NCI-H1694 treated with DMSO at 0.1 percent for 48 hours (cell line): Measurements from ENCODE around the gene ZNF527.
"Not testable (repeated sequence)": the region's sequence is repeated elsewhere in the genome, so short reads cannot be mapped to it uniquely, and the experiment has no call there.

Experiments used
- DNase-seq: peaks from one replicate; lab custom pipeline; 2025; lab: John Stamatoyannopoulos, UW

The ZNF527 gene

DNA sequence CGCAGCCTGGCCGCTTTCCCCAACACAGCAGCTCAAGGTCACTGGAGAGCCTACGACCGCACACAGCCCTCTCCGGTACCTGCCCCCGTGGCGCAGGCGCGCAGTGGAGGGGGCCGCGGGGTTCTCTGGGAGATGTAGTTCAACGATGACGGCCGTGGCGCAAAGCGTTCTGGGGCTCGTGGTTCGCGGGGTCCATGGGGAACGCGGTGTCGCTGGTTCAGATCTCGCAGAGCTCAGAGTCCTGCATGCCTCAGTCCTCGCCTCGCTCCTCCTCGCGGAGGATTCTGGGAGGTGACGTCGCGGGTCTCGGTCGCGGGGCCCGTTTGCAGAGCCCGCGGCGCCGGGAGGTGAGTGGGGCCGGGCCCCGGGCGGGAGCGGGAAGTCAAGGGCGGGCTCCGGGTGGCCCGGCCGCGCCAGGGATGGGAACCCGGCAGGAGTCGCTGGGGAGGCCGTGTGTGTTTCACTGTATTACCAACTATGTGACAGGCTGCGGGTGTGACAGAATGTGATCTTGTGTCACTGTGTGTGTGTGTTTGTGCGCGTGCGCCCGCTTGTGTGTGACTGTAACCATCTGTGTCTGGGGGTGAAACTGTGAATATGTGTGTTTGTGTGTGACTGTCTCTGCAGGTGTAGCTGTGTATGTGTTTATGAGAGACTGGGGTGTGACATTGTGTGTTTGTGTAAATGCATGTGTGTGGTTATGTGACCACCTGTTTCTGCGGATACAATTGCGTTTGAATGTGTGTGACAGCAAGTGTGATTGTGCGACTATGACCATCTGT is at the start of gene ZNF527:
Gene ZNF527 (plus strand): TSS at position 220 of the 782 bp plus-strand sequence. CDS start 3,100 bp downstream, outside the sequence.
- DNase-seq, result peak; percentile 95

DNA sequence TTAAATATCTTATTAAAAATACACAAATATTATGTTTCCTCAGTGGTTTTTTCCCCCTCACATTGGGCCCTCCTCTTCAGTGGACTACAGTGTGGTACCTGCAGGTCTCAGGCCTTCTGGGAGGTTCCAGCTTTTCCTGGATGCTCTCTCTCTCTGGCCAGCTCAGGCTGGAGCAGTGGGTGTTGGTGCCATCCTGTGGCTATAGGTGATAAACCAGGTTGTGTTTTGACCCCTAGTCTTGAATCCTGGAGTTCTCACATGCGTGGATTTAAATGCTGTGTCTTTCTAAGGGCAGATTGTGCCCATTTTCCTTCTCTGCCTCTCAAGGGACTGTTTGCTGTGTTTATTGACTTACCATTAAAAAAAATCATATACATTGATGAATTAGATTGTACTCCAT is 41.2 kb upstream of the ZNF527 start:
- DNase-seq, result no peak

DNA sequence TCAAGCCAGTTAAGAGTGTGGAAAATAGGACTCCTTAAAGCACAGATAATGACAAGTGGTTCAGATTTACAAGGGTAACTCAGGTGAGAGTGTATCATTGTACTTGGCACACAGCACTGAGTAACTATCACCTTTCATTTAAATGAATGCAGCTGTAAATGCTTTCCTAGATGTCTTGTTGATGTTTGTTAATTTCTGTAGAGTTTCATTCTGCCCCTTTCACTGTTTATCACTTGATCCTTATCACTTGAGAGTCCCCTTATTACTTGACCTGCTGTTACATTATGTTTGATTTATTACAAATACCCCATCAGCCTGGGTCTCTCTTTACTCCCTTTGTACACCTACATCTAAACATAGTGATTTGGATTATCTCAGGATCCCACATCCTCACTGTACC is 38.1 kb upstream of the ZNF527 start:
- DNase-seq, result no peak

DNA sequence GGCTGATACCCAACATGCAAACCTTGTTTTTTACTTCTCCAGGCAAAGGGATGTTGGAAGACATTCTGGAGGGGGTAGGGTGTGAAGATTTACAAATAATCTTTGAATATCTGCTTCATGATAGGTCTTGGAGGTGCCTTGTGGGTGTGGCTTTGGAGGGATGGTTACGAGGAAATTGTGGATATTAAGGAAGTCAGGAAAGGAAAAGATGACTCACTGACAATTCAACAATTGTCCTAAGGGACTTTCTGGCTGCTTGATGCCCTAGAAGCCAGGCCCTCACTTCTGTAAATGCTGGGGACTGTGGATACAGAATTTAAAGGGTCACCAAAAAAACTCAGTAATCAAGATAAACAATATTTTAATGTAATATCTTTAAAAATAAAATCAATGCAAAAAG is 37.4 kb upstream of the ZNF527 start:
- DNase-seq, result no peak

DNA sequence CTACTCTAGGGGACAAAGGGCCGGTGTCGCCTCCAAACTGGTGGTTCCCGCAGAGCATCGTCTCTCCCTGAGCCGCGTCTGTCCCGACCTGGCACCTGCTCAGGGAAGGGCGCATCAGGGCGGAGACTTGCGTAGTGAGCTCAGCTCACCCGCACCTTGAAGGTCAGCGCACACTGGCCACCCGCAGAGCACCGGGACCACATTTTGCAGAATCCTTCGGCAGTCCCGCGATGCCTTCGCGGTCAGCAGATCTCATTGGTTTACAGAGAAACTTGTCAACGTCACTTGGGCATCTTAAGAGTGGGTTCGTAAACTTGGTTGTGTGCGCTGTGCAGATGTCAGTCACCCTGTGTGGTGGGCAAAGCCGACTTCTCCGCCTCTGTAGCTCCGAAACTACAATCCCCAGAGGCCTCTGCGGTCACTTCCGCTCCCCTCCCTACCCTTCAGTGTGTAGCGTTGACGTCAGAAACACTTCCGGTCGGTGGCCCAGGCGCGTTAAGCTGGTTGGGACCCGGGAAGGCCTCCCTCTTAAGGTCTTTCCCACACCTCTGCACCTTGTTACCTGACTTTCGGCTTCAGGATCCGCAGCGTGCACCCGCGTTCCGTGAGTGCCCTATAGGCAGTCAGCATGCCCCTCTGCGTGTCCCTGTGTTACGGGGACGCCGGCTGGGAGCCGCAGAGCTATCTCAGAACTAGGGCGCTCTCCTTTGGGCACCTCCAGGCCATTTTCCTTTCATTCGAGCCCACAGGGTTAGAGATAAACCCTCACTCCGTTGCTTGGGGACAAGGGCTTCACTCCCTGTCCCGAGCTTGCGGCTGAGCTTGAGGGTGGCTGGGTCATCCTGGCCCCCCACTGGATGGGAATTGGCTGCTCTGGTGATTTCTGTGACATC is 36.5 kb upstream of the ZNF527 start:
- DNase-seq, result no peak

DNA sequence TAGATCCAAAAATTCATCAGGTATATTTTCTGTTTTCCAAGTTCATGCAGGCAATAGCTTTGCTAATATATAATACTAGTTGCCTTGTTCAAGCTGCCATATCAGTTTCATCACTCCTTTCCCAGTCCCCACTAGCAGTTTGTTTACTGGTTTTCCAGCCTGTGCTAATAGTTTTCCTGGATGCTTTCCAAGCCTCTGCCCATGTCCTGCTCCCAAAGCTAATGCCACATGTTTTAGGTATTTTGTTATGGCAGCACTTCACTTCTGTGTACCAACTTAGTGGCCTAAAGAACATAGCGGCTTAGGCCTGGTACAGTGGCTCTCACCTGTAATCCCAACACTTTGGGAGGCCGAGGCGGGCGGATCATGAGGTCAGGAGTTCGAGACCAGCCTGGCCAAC is 28.1 kb upstream of the ZNF527 start:
- no peak for DNase-seq

DNA sequence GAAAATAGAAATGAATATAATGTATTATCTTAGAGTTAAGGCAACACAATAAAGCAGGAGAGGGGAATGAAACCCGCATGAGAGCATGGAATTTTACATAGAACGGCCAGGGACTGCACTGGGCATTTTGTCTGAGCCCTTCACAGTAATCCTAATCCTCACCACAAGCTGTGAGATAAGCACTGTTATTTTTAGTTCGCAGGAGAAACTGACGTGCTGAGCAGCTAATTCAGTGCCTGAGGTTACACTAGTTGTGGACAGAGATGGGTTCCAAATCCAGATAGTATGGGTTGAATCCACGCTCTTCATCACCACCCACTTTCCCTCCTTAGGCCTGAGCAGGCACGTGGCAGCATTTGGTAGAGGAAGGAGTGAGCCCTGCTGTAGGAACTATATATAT is 24.8 kb upstream of the ZNF527 start:
- no peak for DNase-seq

DNA sequence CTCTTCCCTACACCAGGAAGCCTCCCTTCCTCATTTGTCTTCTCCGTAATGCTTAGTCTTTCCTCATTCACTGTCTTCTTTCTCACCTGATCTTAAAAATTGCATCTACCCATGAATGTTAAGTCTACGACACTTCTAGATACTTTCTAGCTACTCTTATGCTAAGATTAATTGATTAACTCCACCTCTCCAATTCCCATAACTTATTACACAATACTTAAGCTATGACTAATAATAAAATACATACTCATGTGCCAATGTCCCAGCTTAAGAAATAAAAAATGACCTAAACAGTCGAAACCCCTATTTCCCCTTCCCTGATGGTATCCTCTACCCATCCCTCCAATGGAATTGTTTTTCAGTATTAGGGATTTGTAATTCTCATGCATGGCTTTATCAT is 22.8 kb upstream of the ZNF527 start:
- DNase-seq, result no peak

DNA sequence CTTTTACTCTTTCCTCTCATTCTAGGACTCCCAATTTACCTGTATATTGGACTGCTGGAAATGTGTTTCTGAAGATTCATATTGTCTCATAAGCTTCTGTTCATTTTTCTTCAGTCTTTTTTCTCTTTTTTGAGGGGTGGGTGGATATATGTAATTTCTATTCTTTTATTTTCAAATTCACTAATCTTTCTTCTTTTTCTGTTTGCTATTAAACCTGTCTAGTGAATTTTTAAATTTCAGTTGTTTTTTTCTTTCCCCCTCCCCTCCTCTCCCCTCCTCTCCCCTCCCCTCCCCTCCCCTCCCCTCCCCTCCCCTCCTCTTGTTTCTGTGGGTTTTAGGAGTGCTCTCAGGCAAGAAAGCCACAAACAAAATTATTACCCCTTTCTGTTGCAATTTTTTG is 16.9 kb upstream of the ZNF527 start:
- no peak for DNase-seq

DNA sequence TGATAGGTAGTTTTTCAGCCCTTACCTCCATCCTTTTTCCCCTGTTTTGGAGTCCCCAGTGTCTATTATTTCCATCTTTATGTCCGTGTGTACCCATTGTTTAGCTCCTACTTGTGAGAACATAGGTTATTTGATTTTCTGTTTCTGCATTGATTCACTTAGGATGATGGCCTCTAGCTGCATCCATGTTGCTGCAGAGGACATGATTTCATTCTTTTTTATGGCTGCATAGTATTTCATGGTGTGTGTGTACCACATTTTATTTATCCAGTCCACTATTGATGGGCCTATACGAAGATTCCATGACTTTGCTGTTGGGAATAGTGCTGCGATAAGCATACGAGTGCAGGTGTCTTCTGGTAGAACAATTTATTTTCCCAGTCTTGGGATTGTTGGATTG is 15.0 kb upstream of the ZNF527 start:
- DNase-seq, result no peak

DNA sequence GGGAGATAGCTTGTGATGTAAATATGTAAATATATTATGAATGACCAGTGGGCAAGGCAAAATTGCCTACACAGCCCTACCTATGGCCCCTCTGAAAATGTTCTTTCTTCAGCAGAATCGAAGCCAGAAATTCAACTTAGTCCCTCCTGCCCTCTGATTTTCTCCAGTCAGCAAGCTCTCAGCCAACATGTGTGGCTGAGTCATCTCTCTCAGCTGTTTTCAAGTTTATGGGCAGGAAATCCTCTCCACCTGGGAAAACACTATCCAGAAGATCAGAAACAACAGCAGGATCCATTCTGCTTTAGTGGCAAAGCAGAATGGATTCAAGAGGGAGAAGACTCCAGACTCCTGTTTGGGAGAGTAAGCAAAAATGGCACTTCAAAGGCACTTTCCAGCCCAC is 8.9 kb upstream of the ZNF527 start:
- no peak for DNase-seq

DNA sequence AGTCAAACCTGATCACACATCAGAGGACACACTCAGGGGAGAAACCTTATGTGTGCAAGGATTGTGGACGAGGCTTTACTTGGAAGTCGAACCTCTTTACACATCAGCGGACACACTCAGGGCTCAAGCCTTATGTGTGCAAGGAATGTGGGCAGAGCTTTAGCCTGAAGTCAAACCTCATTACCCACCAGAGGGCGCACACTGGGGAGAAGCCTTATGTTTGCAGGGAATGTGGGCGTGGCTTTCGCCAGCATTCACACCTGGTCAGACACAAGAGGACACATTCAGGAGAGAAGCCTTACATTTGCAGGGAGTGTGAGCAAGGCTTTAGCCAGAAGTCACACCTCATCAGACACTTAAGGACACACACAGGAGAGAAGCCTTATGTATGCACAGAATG is 8.2 kb upstream of the ZNF527 start:
- no peak for DNase-seq

DNA sequence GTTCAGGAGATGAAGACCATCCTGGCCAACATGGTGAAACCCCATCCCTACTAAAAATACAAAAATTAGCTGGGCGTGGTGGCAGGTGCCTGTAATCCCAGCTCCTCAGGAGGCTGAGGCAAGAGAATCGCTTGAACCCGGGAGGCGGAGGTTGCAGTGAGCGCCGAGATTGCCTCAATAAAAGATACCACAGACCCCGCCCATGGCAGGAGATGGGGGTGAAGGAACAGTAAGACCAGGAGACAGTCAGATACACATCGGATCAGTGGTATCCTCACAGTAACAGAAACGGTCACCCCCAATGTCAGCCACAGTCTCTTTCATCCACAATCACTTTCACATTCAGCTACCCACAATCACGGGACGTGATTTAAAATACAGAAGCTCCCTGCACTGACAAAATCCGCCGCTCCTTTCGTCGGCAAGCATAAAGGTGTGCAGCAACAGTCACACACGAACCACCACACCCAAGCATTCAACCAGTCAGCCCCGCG is 466 bp upstream of the ZNF527 start:
- DNase-seq, result not testable (repeated sequence)

DNA sequence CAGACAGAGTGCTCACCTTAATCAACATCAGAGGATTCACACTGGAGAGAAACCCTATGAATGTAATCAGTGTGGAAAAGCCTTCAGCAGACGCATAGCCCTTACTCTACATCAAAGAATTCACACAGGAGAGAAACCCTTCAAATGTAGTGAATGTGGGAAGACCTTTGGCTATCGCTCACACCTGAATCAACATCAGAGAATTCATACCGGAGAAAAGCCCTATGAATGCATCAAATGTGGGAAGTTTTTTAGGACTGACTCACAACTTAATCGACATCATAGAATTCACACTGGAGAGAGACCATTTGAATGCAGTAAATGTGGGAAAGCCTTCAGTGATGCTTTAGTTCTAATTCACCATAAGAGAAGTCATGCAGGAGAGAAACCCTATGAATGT is 18.3 kb downstream of the ZNF527 start:
- DNase-seq, result no peak

DNA sequence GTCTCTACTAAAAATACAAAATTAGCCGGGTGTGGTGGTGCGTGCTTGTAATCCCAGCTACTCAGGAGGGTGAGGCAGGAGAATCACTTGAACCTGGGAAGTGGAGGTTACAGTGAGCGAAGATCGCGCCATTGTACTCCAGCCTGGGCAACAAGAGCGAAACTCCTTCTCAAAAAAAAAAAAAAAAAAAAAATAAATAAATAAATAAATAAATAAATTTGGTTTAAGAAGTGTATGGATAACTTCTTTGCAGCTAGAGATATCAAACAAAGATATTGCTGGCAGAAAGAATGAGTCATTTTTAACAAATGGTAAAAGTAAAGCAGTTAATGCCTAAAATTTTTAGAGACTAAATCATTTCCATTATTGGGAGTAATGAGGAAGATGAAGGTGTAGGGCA is 20.5 kb downstream of the ZNF527 start:
- DNase-seq, result not testable (repeated sequence)

DNA sequence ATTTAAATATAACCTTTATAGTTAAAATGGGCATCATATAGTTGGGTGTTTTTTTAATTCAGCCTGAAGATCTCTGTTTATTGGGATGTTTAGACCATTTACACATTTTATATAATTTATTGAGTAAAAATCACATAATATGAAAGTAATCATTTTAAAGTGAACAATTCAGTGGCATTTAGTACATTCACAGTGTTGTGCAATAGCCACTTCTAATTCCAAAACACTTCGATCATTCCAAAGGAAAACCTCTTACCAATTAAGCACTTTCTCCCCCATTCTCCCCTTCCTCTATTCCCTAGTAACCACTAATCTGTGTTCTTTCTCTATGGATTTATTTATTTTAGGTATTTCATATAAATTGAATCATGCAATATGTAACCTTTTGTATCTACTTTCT is 30.2 kb downstream of the ZNF527 start:
- DNase-seq, result no peak

DNA sequence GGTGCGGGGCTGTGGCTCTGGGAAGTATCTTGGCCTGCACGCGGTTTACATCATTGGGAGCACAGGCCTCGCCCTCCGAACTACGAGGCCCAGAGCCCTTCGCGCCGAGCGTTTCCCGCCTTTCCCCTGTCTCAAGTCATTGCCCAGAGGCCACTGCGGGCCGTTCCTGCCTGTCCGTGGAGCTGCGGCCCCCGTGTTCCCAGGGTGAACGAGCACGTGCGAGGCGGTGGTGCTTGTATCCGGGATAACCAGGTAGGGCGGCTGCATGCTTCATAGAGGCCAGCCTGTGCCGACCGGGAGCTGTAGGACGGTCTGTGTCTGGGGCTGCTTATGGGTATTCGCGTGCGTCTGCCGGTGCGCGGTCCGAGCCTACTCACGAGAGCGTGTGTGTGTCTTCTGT is 32.5 kb downstream of the ZNF527 start:
- DNase-seq, result no peak

DNA sequence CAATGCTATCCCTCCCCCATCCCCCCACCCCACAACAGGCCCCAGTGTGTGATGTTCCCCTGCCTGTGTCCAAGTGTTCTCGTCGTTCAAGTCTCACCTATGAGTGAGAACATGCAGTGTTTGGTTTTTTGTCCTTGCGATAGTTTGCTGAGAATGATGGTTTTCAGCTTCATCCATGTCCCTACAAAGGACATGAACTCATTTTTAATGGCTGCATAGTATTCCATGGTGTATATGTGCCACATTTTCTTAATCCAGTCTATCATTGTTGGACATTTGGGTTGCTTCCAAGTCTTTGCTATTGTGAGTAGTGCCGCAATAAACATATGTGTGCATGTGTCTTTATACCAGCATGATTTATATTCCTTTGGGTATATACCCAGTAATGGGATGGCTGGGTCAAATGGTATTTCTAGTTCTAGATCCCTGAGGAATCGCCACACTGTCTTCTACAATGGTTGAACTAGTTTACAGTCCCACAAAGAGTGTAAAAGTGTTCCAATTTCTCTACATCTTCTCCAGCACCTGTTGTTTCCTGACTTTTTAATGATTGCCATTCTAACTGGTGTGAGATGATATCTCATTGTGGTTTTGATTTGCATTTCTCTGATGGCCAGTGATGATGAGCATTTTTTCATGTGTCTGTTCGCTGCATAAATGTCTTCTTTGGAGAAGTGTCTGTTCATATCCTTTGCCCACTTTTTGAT is 35.4 kb downstream of the ZNF527 start:
- not testable (repeated sequence) for DNase-seq

DNA sequence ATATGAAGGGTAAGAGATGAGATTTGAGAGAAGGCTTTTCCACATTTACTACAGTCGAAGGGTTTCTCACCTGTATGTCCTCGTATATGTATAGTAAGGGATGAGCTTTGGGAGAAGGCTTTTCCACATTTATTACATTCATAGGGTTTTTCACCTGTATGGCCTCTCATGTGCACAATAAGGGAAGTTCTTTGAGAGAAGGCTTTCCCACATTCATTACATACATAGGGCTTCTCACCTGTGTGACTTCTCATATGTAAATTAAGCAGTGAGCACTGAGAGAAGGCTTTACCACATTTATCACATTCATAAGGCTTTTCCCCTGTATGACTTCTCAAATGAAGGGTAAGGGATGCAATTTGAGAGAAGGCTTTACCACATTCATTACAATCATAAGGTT is 41.8 kb downstream of the ZNF527 start:
- no peak for DNase-seq

DNA sequence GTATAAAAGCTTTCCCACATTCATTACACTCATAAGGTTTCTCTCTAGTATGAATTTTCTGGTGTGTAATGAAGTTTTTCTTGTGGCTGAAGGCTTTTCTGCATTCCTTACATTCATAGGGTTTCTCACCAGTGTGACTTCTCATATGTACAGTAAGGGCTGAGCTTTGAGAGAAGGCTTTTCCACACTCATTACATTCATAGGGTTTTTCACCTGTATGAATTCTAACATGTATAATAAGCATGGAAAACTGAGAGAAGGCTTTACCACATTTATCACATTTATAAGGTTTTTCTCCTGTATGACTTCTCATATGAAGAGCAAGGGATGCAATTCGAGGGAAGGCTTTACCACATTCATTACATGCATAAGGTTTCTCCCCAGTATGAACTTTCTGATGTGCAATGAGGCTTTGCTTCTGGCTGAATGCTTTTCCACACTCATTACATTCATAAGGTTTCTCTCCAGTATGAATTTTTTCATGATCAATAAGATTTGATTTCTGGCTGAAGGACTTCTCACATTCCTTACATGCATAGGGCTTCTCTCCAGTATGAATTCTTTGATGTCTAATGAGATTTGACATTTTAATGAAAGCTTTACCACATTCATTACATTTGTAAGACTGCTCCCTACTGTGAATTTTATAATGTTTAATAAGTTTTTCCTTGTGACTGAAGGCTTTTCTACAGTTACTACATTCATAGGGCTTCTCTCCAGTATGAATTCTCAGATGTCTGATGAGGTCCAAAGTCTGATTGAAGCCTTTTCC is 42.6 kb downstream of the ZNF527 start:
- no peak for DNase-seq
